Colonic mucosa (tissue), 4 donors: Measurements from ENCODE around the gene FAM13C. TPM values are rescaled to one million over a fixed set of nuclear protein-coding genes. Genes with fewer than 3 reads are reported as not detected.

Experiments used
- DNase-seq: peaks from one replicate; pipeline ENCODE4 v3.0.0-alpha.2; 2020
- H3K27ac ChIP-seq: fragments of 200-600 bp; one replicate; pipeline ENCODE4 v1.8.0; 2021
- H3K27me3 ChIP-seq: fragments of 200-600 bp; one replicate; pipeline ENCODE4 v1.8.0; 2021
- H3K36me3 ChIP-seq: fragments of 200-600 bp; one replicate; pipeline ENCODE4 v1.8.0; 2021
- H3K4me1 ChIP-seq: fragments of 200-600 bp; one replicate; pipeline ENCODE4 v1.8.0; 2021; ENCODE audit warnings: mild to moderate bottlenecking
- H3K4me3 ChIP-seq: fragments of 200-600 bp; one replicate; pipeline ENCODE4 v1.8.0; 2021
- H3K9ac ChIP-seq, 2 donors: one replicate each; pipeline ENCODE4 v1.7.0; 2013; ENCODE audit warnings: control low read depth in 2 of 2, low read depth in 2 of 2, low read length in 2 of 2
- H3K9me3 ChIP-seq: fragments of 200-600 bp; one replicate; pipeline ENCODE4 v1.8.0; 2021
- CTCF ChIP-seq: fragments of 200-600 bp; IDR thresholded peaks from one replicate; pipeline ENCODE4 v1.8.0; 2022; ENCODE audit warnings: antibody characterized with exemption, mild to moderate bottlenecking
- intact Hi-C: fragments of 100-400 bp; cut with DNase I; formaldehyde crosslinking; loops from one replicate; pipeline ENCODE4 v1.14.1; 2022
- total RNA-seq, 2 donors: library from RNA; stranded (reverse); fragmentation: NEBNext Ultra II Directional in 1 of 2; extraction: Animal tissue kit (Norgen Biotek cat#: 25700) in 1 of 2; gene quantifications; one replicate each; pipeline ENCODE4 v1.2.1, GENCODE V29; 2021
- donor health status: healthy.
- donor health status: DM: no; HTN: no; CAD: no.
- donor health status: DM: no; HTN: no; CAD: no.

The FAM13C gene
- total RNA-seq, 2 donors from 2014 or later: 1.0 to 2.5 TPM

DNA sequence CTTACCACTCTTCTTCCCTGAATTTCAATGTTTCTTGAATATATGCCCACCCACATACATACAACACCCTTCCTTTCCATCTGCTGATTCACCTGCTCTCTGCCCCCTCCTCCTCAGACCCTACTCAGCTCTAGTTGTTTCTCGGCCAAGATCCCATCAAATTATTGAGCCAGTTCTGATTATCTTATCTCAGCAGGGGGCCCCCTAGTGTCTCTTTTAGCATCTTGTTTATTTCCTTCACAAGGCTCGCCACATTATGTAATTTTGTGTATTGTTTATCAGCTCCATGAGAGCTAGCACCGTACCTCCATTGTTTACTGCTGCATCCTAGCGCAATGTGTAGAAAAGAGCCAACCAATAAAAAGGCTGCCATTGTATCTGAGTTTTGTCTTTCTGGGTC, 71.9 kb downstream of the FAM13C start:
- DNase-seq: no peak
- no peaks in the 10 kb centered on the region for H3K4me1 ChIP-seq
- H3K4me3 ChIP-seq: no peak overlapping the region
- no peak overlapping the region for H3K27ac ChIP-seq
- H3K36me3 ChIP-seq: no peaks in the 10 kb centered on the region
- intact Hi-C loops: no loop called here
- no peak overlapping the region for H3K9ac ChIP-seq
- no peaks in the 10 kb centered on the region for H3K27me3 ChIP-seq
- no peaks in the 10 kb centered on the region for H3K9me3 ChIP-seq
- TF ChIP-seq CTCF: no peak

GRCh38 chr10:59289853-59290252, 72.5 kb downstream of the FAM13C start:
- no peaks in the 10 kb centered on the region for H3K9me3 ChIP-seq
- DNase-seq: no peak
- no peak overlapping the region for H3K9ac ChIP-seq
- no peak overlapping the region for H3K27ac ChIP-seq
- no peaks in the 10 kb centered on the region for H3K4me1 ChIP-seq
- H3K4me3 ChIP-seq: no peak overlapping the region
- intact Hi-C loops: no loop called here
- no peak for TF ChIP-seq CTCF
- H3K27me3 ChIP-seq: no peaks in the 10 kb centered on the region
- H3K36me3 ChIP-seq: no peaks in the 10 kb centered on the region

GRCh38 chr10:59287587-59288255, 74.6 kb downstream of the FAM13C start:
- Histone ChIP-seq H3K27ac (no peak overlapping the region), H3K4me1 (no peaks in the 10 kb centered on the region), H3K4me3 (no peak overlapping the region), H3K27me3 (no peaks in the 10 kb centered on the region), H3K9me3 (no peaks in the 10 kb centered on the region), H3K36me3 (no peaks in the 10 kb centered on the region), H3K9ac (no peak overlapping the region)
- TF ChIP-seq CTCF: no peak
- intact Hi-C loops: no loop called here
- DNase-seq: no peak

DNA sequence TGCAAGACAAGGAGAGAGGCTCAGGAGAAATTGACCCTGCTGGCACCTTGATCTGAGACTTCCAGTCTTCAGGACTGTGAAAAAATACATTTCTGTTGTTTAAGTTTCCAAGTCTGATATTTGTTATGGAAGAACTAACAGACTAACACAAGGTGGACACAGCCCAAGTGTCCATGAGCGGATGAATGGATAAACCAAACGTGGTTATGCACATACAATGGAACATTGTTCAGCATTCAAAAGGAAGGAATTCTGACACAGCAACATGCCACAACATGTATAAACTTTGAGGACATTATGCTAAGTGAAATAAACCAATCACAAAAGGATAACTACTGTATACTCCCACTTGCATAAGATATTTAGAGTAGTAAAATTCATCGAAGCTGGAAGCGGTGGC, 76.5 kb downstream of the FAM13C start:
- Histone ChIP-seq H3K9ac (no peak overlapping the region), H3K36me3 (no peaks in the 10 kb centered on the region), H3K27ac (no peak overlapping the region), H3K4me1 (no peaks in the 10 kb centered on the region), H3K4me3 (no peak overlapping the region), H3K9me3 (no peaks in the 10 kb centered on the region), H3K27me3 (no peaks in the 10 kb centered on the region)
- DNase-seq: no peak
- no peak for TF ChIP-seq CTCF
- intact Hi-C loops: no loop called here

GRCh38 chr10:59285073-59285472, 77.3 kb downstream of the FAM13C start:
- Histone ChIP-seq H3K9me3 (no peaks in the 10 kb centered on the region), H3K4me1 (no peaks in the 10 kb centered on the region), H3K27ac (no peak overlapping the region), H3K27me3 (no peaks in the 10 kb centered on the region), H3K4me3 (no peak overlapping the region), H3K36me3 (no peaks in the 10 kb centered on the region), H3K9ac (no peak overlapping the region)
- intact Hi-C loops: no loop called here
- no peak for TF ChIP-seq CTCF
- DNase-seq: no peak
